ENCODE measurements around the gene ICA1L. TPM values are rescaled to one million over a fixed set of nuclear protein-coding genes. Genes with fewer than 3 reads are reported as not detected.

Gene ICA1L
- total RNA-seq, 1 experiment from 2014 or later: 4.5 TPM

DNA sequence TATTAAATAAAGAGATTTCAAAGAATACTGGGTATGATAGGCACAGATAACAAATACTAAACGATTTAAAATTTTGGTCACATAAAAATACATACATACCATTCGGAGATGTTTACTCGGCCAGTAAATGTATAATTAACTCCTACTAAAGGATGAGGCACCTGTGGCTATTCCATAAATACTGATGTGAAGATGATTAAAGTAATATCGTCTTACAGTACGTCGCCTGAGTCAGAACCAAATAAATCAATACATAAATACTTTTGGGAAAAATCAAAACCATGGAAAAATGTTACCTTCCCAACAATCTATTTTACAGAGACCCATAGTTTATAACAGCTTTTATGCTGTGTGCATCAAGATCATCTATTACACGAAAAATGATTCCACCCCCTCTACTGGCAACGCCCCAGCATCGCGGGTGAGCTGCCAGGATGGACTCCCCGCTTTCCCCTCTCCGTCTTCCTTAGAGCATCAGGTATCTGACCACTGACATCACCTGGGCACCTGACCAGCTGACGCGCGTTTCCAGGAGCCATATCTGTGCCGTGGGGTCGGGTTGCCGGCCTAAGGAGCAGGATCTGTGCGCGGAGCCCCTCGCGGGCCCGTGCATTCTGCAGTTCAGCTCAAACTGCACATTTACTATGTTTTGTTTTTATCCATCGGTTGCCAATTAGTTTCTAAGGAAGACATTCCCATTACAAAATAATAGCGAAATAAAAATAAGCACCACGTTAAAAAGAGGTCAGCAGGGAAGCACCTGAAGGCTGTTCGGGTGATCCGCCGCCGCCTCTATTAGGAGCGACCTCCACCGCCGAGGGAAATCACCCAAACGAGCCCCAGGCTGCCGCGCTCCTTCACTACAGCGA, 901 bp downstream of the ICA1L start:
- Histone ChIP-seq H4K5ac (ENCODE audit: insufficient read length, low read depth, low read length) (no peak overlapping the region), H3K79me2 (ENCODE audit: insufficient read depth, low read length) (no peaks in the 10 kb centered on the region), H2BK20ac (ENCODE audit: low read depth, low read length, poor library complexity, severe bottlenecking) (no peak overlapping the region), H2BK5ac (ENCODE audit: insufficient read length, low read length) (no peak overlapping the region), H3K27ac (ENCODE audit: insufficient read length, low read depth, low read length) (no peak overlapping the region), H3K9me3 (ENCODE audit: control insufficient read depth, low read depth, low read length) (no peaks in the 10 kb centered on the region), H3T11ph (ENCODE audit: low read length) (no peak overlapping the region), H2BK12ac (ENCODE audit: insufficient read length, low read depth, low read length) (no peak overlapping the region), H3K27me3 (ENCODE audit: insufficient read depth, low read length) (no peaks in the 10 kb centered on the region), H4K8ac (replicated peaks; ENCODE audit: insufficient read length, low read depth, low read length) (no peak overlapping the region), H2AFZ (ENCODE audit: low read length) (no peak overlapping the region), H3K9ac (ENCODE audit: extremely low read depth, insufficient read length, low read length) (peak overlapping the region; percentile 1), H2BK120ac (ENCODE audit: low read depth, low read length, poor library complexity, severe bottlenecking) (no peak overlapping the region), H3K79me1 (ENCODE audit: insufficient read depth, low read depth, low read length, poor library complexity, severe bottlenecking) (no peaks in the 10 kb centered on the region), H3K56ac (ENCODE audit: insufficient read length, low read depth, low read length) (no peak overlapping the region), H3K23ac (ENCODE audit: insufficient read length, low read depth, low read length) (no peak overlapping the region), H2BK15ac (ENCODE audit: low read depth, low read length) (no peak overlapping the region), H3K14ac (ENCODE audit: insufficient read depth, low read length) (peak overlapping the region; percentile 51; the same call in 1 of the 2 replicates), H3K4me1 (ENCODE audit: insufficient read depth, low read length) (no peaks in the 10 kb centered on the region), H3K18ac (ENCODE audit: insufficient read length, low read depth, low read length) (peak overlapping the region; percentile 63), H2AK5ac (ENCODE audit: insufficient read length, low read length) (no peak overlapping the region), H4K20me1 (ENCODE audit: control insufficient read depth, insufficient read depth, insufficient read length) (no peaks in the 10 kb centered on the region), H4K91ac (ENCODE audit: insufficient read length, low read depth, low read length) (no peak overlapping the region), H3K4ac (ENCODE audit: low read depth, low read length) (no peak overlapping the region), H3K23me2 (ENCODE audit: insufficient read length, low read depth, low read length, poor library complexity, severe bottlenecking) (peaks cover 5% of the 10 kb centered on the region), H3K4me2 (ENCODE audit: insufficient read depth, insufficient read length, low read length) (peak overlapping the region; percentile 83)
- peak; percentile 92 for DNase-seq
- WGBS (ENCODE audit: extremely low coverage, insufficient read length, low lambda C conversion rate): no CpG with 5 or more reads among the region's 37 CpGs
- Mint-ChIP-seq H3K27me3 (ENCODE audit: low read depth) (peaks cover 3% of the 10 kb centered on the region; the same call in 1 of the 2 replicates), H3K4me3 (peak overlapping the region; percentile 90 to 91), H3K27ac (peak overlapping the region; percentile 18 to 98 (median 77); a peak in 4 of 7 replicates), H3K36me3 (ENCODE audit: insufficient read depth in 1 of 3, low read depth in 3 of 3) (no peaks in the 10 kb centered on the region; a peak in 1 of 7 replicates), H3K9me3 (no peaks in the 10 kb centered on the region), H3K4me1 (peaks cover 10 to 11% of the 10 kb centered on the region in 2 experiments)
- TF ChIP-seq, protein P1, sequence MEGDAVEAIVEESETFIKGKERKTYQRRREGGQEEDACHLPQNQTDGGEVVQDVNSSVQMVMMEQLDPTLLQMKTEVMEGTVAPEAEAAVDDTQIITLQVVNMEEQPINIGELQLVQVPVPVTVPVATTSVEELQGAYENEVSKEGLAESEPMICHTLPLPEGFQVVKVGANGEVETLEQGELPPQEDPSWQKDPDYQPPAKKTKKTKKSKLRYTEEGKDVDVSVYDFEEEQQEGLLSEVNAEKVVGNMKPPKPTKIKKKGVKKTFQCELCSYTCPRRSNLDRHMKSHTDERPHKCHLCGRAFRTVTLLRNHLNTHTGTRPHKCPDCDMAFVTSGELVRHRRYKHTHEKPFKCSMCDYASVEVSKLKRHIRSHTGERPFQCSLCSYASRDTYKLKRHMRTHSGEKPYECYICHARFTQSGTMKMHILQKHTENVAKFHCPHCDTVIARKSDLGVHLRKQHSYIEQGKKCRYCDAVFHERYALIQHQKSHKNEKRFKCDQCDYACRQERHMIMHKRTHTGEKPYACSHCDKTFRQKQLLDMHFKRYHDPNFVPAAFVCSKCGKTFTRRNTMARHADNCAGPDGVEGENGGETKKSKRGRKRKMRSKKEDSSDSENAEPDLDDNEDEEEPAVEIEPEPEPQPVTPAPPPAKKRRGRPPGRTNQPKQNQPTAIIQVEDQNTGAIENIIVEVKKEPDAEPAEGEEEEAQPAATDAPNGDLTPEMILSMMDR (conservative IDR thresholded peaks at IDR 0.05): peak; percentile 72
